Natural killer cell treated with Interleukin-12 subunit alpha and Interleukin-12 subunit beta and Interleukin-15 and Interleukin-18, amount 100 ng/mL, for 72 hours (primary cell): Measurements from ENCODE around the gene HTT-AS. TPM values are rescaled to one million over a fixed set of nuclear protein-coding genes. Genes with fewer than 3 reads are reported as not detected.
"Not testable (repeated sequence)": the region's sequence is repeated elsewhere in the genome, so short reads cannot be mapped to it uniquely, and the experiment has no call there.

Experiments
- ATAC-seq, 2 donors: fragments of 150-1000 bp; cut with Tn5 transposase in 1 of 2; sonication (Bioruptor Pico), chemical (Tn5 transposase) in 1 of 2; 2 replicates each; pipeline ENCODE4 v1.10.0; 2021
- DNase-seq: peaks from one replicate; pipeline ENCODE4 v3.0.0; 2022; ENCODE audit warnings: low spot score
- H3K27ac Mint-ChIP-seq, 2 donors: 1 replicate in 1 of 2; 2 replicates in 1 of 2; pipeline ENCODE4 v1.8.0; 2022; ENCODE audit warnings: mixed read lengths in 2 of 2, mild to moderate bottlenecking in 1 of 2, moderate library complexity in 1 of 2
- H3K27me3 Mint-ChIP-seq, 2 donors: 1 replicate in 1 of 2; 2 replicates in 1 of 2; pipeline ENCODE4 v1.8.0; 2022; ENCODE audit warnings: mixed read lengths in 2 of 2
- H3K36me3 Mint-ChIP-seq: one replicate; pipeline ENCODE4 v1.8.0; 2022; ENCODE audit warnings: mixed read lengths
- H3K4me1 Mint-ChIP-seq, 2 donors: 1 replicate in 1 of 2; 2 replicates in 1 of 2; pipeline ENCODE4 v1.8.0; 2022; ENCODE audit warnings: low read depth in 2 of 2, mixed read lengths in 2 of 2, mild to moderate bottlenecking in 1 of 2
- H3K4me3 Mint-ChIP-seq: one replicate; pipeline ENCODE4 v1.8.0; 2022; ENCODE audit warnings: mixed read lengths
- H3K9me3 Mint-ChIP-seq: 2 replicates; pipeline ENCODE4 v1.8.0; 2022; ENCODE audit warnings: mixed read lengths
- total RNA-seq, 2 donors: library from RNA; stranded (reverse); gene quantifications; one replicate each; pipeline ENCODE4 v1.2.3, GENCODE V29; 2022

HTT-AS gene
- total RNA-seq, 2 donors from 2014 or later, result not detected

- Mint-ChIP-seq H3K27ac (no peak overlapping the region), H3K9me3 (no peaks in the 10 kb centered on the region), H3K36me3 (peaks cover 14% of the 10 kb centered on the region), H3K27me3 (no peaks in the 10 kb centered on the region), H3K4me1 (peaks cover 9 to 18% of the 10 kb centered on the region in 2 donors), H3K4me3 (no peak overlapping the region)
- ATAC-seq (no peak), DNase-seq (no peak)
Measured at GRCh38 chr4:3108211-3108610, 33.9 kb upstream of the HTT-AS start.

GRCh38 chr4:3107691-3108121 lies 33.4 kb upstream of the HTT-AS start:
- H3K27ac Mint-ChIP-seq, result peak overlapping the region in 1 of 2 donors; percentile 63
- H3K9me3 Mint-ChIP-seq, result no peaks in the 10 kb centered on the region
- ATAC-seq (no peak), DNase-seq (no peak)
- H3K27me3 Mint-ChIP-seq, result no peaks in the 10 kb centered on the region
- H3K4me1 Mint-ChIP-seq, result peaks cover 9 to 18% of the 10 kb centered on the region in 2 donors
- no peak overlapping the region for H3K4me3 Mint-ChIP-seq
- peaks cover 14% of the 10 kb centered on the region for H3K36me3 Mint-ChIP-seq

- DNase-seq, result no peak
Measured at GRCh38 chr4:3107271-3107670, 32.9 kb upstream of the HTT-AS start.

GRCh38 chr4:3106339-3107186 lies 32.2 kb upstream of the HTT-AS start:
- DNase-seq (peak; percentile 91), ATAC-seq (peak; percentile 99 to 100)
- H3K36me3 Mint-ChIP-seq, result peaks cover 6% of the 10 kb centered on the region
- peak overlapping the region; percentile 13 for H3K4me3 Mint-ChIP-seq
- no peaks in the 10 kb centered on the region for H3K9me3 Mint-ChIP-seq
- H3K4me1 Mint-ChIP-seq, result peaks cover 10 to 16% of the 10 kb centered on the region in 2 donors
- H3K27ac Mint-ChIP-seq, result peak overlapping the region; percentile 28 to 63
- H3K27me3 Mint-ChIP-seq, result no peaks in the 10 kb centered on the region

More at GRCh38 chr4:3107271-3107670, 32.9 kb upstream of the HTT-AS start:
- H3K9me3 Mint-ChIP-seq, result no peaks in the 10 kb centered on the region
- H3K4me1 Mint-ChIP-seq, result peaks cover 6 to 14% of the 10 kb centered on the region in 2 donors
- H3K27me3 Mint-ChIP-seq, result no peaks in the 10 kb centered on the region
- no peak for ATAC-seq
- peak overlapping the region in 1 of 2 donors; percentile 63 for H3K27ac Mint-ChIP-seq
- H3K36me3 Mint-ChIP-seq, result peaks cover 10% of the 10 kb centered on the region
- no peak overlapping the region for H3K4me3 Mint-ChIP-seq

- no peak for DNase-seq
- Mint-ChIP-seq H3K4me1 (peaks cover 21 to 24% of the 10 kb centered on the region in 2 donors), H3K9me3 (no peaks in the 10 kb centered on the region), H3K4me3 (no peak overlapping the region), H3K36me3 (peaks cover 14% of the 10 kb centered on the region), H3K27me3 (no peaks in the 10 kb centered on the region), H3K27ac (no peak overlapping the region)
- no peak for ATAC-seq
Measured at GRCh38 chr4:3098346-3098745, 24.0 kb upstream of the HTT-AS start.

- H3K27ac Mint-ChIP-seq, result no peak overlapping the region
- no peaks in the 10 kb centered on the region for H3K27me3 Mint-ChIP-seq
- H3K9me3 Mint-ChIP-seq, result no peaks in the 10 kb centered on the region
- ATAC-seq, result no peak
- H3K36me3 Mint-ChIP-seq, result peaks cover 14% of the 10 kb centered on the region
- DNase-seq, result no peak
- no peak overlapping the region for H3K4me3 Mint-ChIP-seq
- H3K4me1 Mint-ChIP-seq, result peaks cover 13 to 15% of the 10 kb centered on the region in 2 donors
Measured at GRCh38 chr4:3096202-3096601, 21.9 kb upstream of the HTT-AS start.

GRCh38 chr4:3094701-3095100 lies 20.4 kb upstream of the HTT-AS start:
- H3K27ac Mint-ChIP-seq, result peak overlapping the region in 1 of 2 donors; percentile 2
- not testable (repeated sequence) for DNase-seq, ATAC-seq, H3K27me3 Mint-ChIP-seq, H3K9me3 Mint-ChIP-seq, H3K4me3 Mint-ChIP-seq, H3K4me1 Mint-ChIP-seq
- peaks cover 11% of the 10 kb centered on the region for H3K36me3 Mint-ChIP-seq

GRCh38 chr4:3091464-3091863 lies 17.1 kb upstream of the HTT-AS start:
- ATAC-seq (no peak), DNase-seq (no peak)
- H3K9me3 Mint-ChIP-seq, result no peaks in the 10 kb centered on the region
- peak overlapping the region in 1 of 2 donors; percentile 71 for H3K27ac Mint-ChIP-seq
- peaks cover 15% of the 10 kb centered on the region for H3K36me3 Mint-ChIP-seq
- H3K4me1 Mint-ChIP-seq, result peaks cover 0 to 5% of the 10 kb centered on the region in 2 donors
- H3K27me3 Mint-ChIP-seq, result no peaks in the 10 kb centered on the region
- no peak overlapping the region for H3K4me3 Mint-ChIP-seq

- peaks cover 9% of the 10 kb centered on the region for H3K36me3 Mint-ChIP-seq
- ATAC-seq (no peak), DNase-seq (no peak)
- H3K9me3 Mint-ChIP-seq, result no peaks in the 10 kb centered on the region
- H3K27me3 Mint-ChIP-seq, result no peaks in the 10 kb centered on the region
- peaks cover 14 to 32% of the 10 kb centered on the region in 2 donors for H3K4me1 Mint-ChIP-seq
- H3K27ac Mint-ChIP-seq, result no peak overlapping the region
- H3K4me3 Mint-ChIP-seq, result no peak overlapping the region
Measured at GRCh38 chr4:3087115-3087797, 12.9 kb upstream of the HTT-AS start.

- Mint-ChIP-seq H3K27ac (peak overlapping the region; percentile 15 to 45), H3K9me3 (no peaks in the 10 kb centered on the region), H3K4me3 (no peak overlapping the region), H3K4me1 (peaks cover 14 to 33% of the 10 kb centered on the region in 2 donors), H3K27me3 (no peaks in the 10 kb centered on the region), H3K36me3 (peaks cover 9% of the 10 kb centered on the region)
- ATAC-seq (no peak), DNase-seq (no peak)
Measured at GRCh38 chr4:3085948-3086670, 11.8 kb upstream of the HTT-AS start.

- H3K27ac Mint-ChIP-seq, result no peak overlapping the region
Measured at GRCh38 chr4:3083732-3084131, 9.4 kb upstream of the HTT-AS start.

GRCh38 chr4:3082925-3083515 lies 8.7 kb upstream of the HTT-AS start:
- H3K4me1 Mint-ChIP-seq, result peaks cover 21 to 38% of the 10 kb centered on the region in 2 donors
- H3K4me3 Mint-ChIP-seq, result no peak overlapping the region
- no peak for ATAC-seq

More at GRCh38 chr4:3083732-3084131, 9.4 kb upstream of the HTT-AS start:
- no peak overlapping the region for H3K4me3 Mint-ChIP-seq
- no peaks in the 10 kb centered on the region for H3K27me3 Mint-ChIP-seq
- H3K9me3 Mint-ChIP-seq, result no peaks in the 10 kb centered on the region
- no peak for ATAC-seq
- H3K4me1 Mint-ChIP-seq, result peaks cover 19 to 39% of the 10 kb centered on the region in 2 donors
- H3K36me3 Mint-ChIP-seq, result peaks cover 6% of the 10 kb centered on the region
- no peak for DNase-seq

GRCh38 chr4:3079694-3080123 lies 5.4 kb upstream of the HTT-AS start:
- no peaks in the 10 kb centered on the region for H3K36me3 Mint-ChIP-seq
- DNase-seq, result no peak
- H3K27ac Mint-ChIP-seq, result no peak overlapping the region
- no peak overlapping the region for H3K4me3 Mint-ChIP-seq
- H3K9me3 Mint-ChIP-seq, result no peaks in the 10 kb centered on the region
- H3K27me3 Mint-ChIP-seq, result no peaks in the 10 kb centered on the region
- ATAC-seq, result no peak
- H3K4me1 Mint-ChIP-seq, result peaks cover 33 to 42% of the 10 kb centered on the region in 2 donors

More at GRCh38 chr4:3082925-3083515, 8.7 kb upstream of the HTT-AS start:
- Mint-ChIP-seq H3K27me3 (no peaks in the 10 kb centered on the region), H3K9me3 (no peaks in the 10 kb centered on the region), H3K36me3 (no peaks in the 10 kb centered on the region), H3K27ac (no peak overlapping the region)
- no peak for DNase-seq
